HG02759 (cell line): ENCODE measurements around the gene LENG1.
"Not testable (repeated sequence)": the region's sequence is repeated elsewhere in the genome, so short reads cannot be mapped to it uniquely, and the experiment has no call there.

ENCODE experiments used
- ATAC-seq: cut with Tn5 transposase; IDR thresholded peaks from one replicate; pipeline ENCODE4 v1.9.1; 2021; ENCODE audit warnings: mild to moderate bottlenecking, moderate library complexity; ENCODE audit not compliant: unreplicated experiment

LENG1 gene

DNA sequence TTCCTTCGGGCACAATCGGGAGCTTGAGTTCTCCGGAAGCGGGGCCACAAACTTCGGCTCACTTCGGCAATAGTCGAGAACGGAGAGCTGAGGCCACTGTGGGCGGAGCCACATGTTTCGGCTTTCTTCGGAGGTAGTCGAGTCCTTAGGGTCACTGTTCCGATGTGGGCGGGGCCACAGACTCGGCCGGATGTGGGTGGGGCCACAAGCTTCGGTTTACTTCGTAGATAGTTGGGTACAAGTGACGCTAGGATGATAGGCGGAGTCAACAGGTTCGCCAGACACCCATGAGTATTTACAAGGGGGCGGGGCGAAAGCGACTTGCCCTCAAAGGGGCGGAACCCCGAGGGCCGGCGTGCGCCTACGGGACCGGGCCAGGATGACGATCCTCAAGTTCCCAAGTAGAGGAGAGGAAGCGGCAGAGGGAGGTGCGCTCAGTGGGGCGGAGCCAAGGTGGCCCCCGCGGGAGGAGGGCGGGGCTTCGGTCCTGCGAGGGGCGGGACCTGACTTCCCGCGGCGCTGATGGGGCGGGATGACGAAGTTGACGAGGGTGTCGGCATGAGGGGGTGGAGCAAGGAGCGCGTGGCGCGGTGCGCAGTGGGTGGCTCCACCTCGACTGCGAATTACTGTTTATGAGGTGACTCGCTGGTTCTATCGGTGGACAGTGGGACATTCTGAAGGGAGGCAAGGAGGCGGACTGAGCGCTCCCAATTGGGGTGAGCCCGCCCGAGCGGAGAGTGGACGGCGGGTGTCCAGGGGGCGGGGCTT is 30.4 kb upstream of the LENG1 start:
- ATAC-seq = peak; percentile 51

DNA sequence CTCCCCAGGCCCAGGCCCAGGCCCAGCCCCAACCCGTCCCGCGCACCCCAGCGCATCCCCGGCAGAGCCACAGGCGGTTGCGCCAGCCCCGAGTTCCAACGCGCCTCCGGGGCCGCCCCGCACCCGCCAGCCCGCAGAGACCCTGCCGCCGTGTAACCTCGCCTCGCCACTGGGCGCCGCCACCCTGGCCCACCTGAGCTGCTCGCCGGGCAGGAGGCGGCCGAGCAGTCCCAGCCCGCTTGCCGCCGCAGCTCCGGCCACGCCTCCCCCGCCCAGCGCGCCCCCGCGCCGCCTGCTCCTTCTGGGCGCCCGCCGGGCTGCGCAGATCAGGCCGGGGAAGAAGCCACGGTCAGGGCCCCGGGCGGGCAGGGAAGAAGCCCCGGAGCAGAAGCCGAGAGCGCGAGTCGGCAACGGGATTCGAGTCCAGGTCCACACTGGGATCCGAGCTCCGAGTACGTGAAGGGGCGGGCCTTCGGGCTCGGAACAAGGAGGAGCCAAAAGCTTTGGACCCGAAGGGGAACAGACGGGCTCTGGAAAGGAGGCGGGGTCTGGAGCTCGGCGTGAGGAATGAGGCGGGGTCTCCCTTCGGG is 29.7 kb upstream of the LENG1 start, which contains the start of gene MBOAT7:
Gene MBOAT7 (minus strand): TSS at position 436 of the 590 bp plus-strand sequence. CDS start 1,072 bp downstream, outside the sequence.
- peak; percentile 29 for ATAC-seq

DNA sequence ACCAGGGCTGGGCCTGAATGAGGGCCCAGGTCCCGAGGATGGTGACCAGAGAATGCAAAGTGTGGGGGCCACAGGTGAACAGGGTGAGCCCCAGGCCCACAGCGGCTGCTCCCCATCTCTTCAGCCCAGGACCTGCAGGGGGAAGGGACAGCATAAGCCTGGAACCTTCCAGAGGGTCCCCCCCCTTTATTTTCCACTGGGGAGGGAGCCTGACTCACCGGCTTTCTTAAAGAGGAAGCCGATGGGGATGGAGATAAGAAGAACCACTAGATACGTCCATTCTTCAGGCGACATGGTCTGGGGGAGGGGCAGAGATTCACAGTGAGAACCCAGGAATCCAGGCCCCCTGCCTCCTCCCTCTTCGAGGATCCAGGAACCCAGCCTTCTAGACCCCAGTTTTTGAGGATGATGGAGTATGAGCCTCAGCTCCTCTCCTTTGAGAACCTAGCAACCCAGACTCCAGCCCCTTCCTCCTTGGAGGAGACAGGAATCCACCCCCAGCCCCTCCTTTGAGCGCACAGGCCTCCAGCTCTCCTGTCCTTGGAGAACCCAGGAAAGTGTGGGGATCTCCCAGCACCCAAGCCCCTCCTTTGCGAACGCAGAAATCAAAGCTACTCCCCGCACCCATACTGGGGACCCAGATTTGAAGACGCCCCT is 28.8 kb upstream of the LENG1 start:
- no peak for ATAC-seq

DNA sequence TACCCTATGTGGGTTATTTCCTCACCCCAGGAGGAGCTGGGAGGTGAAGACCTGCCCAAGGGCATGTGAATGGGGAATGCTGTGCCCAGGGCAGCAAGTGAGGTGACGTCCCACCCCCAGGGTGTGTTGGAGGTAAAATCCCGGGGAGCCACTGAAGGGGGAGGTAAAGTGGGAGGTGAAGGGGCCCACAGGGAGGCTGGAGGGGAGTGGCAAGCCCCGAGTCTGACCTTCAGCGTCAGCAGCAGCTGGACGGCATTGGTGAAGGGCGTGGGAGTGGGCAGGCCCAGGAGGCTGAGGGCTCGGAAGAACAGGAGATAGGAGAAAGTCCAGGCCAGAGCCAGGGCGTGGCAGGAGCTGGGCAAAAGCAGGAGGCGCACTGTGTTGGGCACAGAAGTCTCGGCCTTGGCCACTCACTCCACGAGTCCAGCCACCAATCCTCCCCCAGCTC is 27.4 kb upstream of the LENG1 start:
- no peak for ATAC-seq

DNA sequence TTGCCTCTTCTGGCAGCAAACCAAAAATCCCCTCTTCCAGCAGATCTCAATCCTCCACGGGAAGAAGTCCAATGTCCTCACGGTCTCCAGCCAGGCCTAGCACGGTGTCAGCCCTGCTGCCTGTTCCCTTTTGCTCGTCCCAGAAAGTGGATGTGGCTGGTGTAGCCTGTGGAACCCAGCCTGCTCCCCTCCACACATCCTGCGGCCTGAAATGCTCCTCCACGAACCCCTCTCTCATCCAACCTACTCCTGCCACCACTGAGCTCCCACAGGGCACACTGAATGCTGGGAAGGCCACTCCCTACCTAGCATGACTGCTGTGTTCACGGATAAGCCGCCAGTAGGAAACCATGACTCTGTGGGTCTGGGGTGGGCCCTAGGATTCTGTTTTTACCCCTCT is 26.8 kb upstream of the LENG1 start:
- no peak for ATAC-seq

DNA sequence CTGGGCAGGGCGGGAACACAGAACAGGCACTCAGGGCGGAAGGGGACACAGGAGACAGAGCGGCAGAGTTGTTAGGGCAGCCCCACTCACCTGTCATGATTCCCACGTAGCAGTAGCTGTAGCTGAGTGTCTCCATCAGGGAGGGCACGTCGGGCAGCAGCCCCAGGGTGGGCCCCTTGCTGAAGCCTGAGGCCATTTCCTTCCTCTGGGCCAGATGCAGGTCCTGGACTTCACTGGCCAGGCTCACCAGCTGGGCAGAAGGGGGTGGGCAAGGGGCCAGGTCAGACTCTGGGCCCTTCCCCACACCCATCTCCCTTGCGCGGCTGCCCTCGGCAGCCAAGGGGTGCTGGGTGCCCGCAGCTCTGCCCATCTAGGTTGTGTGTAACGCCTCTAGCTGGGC is 23.9 kb upstream of the LENG1 start:
- ATAC-seq = no peak

DNA sequence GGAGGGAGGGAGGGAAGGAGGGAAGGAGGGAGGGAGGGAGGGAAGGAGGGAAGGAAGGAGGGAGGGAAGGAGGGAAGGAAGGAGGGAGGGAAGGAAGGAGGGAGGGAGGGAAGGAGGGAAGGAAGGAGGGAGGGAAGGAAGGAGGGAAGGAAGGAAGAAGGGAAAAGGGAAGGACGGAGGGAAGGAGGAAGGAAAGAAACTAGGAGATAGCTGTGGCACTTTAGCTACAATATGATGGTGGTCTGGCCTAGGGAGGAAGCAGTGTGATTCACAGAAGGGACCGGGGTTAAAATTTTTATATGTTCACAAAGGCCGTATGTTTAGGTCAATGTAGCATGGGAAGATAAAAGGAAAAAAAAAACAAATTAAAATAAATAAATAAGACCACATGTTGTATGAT is 22.4 kb upstream of the LENG1 start:
- not testable (repeated sequence) for ATAC-seq

DNA sequence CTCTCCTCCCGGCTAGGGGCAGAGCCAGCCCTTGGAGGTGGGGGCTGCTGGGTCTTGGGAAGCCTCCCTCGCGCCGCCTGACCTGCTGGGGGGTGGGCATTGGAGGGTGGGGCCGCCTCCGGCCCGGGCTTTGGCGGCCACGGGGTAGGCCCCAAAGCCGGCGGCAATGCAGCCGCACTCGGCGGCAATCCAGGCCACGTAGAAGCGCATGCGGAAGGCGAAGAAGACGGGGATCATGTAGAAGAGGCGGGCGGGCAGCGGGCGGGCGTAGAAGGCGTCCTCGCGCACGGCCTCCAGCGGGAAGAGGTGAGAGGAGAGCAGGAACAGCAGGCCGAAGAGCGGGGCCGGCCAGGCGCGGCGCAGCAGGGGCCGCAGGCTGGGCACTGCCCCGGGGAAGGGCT is 21.2 kb upstream of the LENG1 start:
- ATAC-seq = no peak

DNA sequence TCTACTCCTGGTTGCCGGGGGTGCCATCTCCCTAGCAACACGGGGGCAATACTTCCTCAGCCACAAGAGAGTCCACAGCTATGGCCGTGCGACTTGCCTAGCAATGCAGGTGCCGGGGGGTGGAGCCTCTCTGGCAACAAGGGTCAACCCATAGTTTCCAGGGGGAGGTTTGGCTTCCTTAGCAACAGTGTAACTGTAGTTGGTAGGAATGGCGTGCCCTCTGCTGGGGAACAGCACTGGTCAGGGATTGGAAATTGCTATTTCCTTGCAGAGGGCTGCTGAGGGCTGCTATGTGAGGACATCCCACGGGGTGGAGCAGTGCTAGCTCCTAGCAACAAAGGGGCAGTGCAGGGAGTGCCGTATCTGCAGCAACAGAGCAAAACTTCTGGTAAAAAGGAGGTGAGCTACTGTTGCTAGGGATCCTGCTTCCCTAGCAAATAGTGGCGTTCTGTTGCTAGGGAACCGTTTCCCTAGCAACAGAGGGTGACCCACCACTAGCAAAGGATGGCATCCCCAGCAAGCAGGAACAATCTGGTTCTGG is 20.5 kb upstream of the LENG1 start:
- ATAC-seq = no peak

DNA sequence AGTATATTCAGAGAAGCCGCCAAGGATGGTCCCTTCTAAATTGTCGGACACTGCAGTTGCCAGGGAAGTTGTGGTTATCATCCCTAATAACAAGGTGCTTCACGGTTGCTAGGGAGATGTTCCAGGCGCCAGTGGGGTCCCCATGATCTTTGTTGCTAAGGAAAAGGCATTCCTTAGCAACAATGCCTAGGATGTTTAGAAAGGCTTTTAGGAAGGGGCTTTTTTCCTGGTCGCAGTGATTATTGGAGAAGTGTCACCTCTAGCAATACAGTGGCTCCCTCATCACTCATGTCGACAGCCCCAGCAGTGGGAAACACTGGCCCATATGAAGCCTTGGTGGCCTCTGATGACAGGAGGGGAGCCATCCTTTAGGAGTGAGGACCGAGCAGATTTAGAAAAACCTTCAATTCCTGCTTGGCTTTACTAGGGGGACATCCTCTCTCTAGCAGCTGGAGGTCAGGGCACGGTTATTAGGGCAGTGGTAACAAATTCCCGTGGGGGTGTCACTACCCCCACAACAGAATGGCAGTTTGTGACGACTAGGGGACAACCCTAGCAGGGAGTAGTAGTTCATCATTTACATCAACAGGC is 19.8 kb upstream of the LENG1 start:
- ATAC-seq = no peak

DNA sequence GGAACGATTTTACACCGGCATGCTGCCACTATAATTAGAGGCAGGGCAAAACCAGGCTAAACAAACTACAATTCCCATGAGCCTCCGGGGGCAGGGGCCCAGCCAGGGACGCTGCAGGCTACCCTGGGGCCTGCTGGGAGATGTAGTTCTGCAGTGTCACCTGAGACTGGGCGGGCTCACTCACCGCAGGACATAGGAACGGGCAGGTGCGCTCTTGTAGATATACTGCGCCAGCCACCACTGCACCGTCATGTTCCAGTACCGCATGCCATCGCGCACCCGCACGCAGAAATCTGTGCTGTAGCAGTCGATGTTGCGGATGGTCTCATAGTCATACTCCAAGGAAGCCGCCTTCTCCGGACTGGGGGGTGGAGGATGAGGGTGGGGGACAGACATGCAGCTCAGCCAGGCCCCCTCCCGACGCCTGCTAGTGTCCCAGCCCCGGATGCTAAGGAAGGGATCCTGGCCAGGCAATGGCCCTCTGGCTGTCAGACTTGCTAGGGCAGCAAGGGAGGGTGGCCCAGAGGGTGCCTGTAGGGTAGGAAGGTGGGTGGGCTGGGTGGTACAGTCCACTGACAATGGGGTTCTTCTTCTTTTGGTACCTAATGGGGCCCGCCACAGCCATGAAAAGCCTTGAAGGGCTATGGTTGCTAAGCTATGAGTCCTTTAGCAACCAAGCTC is 19.2 kb upstream of the LENG1 start:
- no peak for ATAC-seq

DNA sequence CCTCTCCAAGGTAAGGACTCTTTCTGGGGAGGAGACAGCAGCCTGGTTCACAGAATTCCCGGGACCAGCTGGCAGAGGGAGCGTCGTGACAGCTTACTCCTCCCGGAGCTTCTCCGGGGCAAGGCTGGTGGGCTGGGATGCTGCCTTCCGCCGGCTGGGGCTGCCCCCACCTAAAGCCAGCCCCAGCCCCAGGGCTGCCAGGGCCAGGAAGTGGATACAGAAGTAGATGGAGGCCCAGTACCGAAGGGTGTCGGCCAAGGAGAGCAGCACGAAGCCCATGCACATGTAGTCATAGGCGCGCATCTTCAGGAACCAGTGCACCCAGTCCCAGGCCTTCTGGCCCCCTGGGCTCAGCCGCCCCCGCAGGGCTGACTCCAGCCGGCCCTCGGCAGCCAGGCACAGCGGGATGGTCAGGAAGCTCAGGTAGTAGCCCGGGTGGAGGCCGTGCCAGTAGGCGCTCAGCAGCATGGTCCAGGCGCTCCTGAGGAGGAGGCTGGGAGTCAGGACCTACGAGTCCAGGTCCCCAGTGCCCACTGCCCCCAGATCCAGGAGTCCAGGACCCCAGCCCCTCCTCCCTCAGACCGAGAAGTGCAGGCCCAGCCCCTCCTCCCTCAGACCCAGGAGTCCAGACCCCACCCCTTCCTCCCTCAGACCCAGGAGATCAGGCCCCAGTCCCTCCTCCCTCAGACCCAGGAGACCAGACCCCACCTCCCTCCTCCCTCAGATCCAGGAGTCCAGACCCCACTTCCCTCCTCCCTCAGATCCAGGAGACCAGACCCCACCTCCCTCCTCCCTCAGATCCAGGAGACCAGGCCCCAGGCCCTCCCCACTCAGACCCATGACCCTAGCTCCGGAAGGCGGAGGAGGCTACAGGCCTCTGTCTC is 14.7 kb upstream of the LENG1 start:
- ATAC-seq = no peak

DNA sequence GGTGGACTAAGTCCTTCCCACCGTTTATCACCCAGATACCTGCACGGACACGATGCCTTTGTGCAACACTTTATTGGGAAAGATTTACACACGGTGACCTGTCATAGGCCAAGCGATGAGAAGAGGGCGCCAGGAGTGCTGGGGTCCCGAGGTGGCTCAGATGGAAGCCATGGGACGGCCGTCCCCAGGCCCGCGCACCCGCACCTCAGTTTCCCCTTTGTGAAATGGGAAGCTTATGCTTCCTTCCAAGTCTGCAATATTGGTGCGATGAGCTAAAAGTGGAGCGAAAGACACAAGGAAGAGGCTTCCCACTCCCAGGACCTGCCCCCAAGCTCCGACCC is 13.8 kb upstream of the LENG1 start:
- ATAC-seq = no peak

DNA sequence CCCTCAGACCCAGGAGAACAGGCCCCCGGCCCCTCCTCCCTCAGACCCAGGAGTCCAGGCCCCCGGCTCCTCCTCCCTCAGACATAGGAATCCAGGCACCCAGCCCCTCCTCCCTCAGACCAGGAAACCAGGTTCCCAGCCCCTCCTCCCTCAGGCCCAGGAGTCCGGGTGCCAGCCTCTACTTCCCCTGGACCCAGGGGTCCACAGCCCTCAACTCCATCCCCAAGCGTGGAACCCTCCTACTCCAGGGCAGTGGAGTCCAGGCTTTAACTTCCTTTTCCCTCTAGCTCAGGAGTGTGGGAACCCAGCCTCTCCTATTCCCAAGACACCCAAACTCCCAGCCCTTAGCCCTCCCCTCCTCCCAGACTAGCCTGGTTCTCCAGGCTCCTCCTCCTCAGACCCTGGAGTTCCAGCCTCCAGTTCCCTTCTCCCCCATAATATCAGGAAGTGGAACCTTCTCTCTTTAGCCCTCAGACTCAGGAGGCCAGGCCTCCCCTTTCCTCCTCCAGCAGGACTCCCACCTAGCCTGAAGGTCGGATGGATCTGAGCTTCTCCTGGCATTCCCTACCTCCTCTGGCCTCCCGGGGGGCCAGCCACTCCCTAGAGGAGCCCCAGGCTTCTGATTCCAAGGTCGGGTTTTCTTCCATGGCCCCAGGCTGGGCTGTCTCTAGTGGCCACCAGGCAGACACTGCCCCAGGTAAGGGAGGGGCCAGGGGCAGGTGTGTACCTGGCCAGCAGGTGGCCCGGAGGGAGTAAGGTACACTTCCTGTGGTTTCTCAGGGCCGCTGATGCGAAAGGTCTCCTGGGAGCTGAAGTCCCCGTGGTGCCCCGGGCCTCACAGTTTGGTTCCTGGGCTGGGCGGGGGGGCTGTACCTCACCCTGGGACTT is 13.2 kb upstream of the LENG1 start, which contains the start of gene TMC4:
Gene TMC4 (minus strand): TSS at position 690 of the 888 bp plus-strand sequence. CDS start 43 bp downstream, at position 647.
- ATAC-seq = no peak

DNA sequence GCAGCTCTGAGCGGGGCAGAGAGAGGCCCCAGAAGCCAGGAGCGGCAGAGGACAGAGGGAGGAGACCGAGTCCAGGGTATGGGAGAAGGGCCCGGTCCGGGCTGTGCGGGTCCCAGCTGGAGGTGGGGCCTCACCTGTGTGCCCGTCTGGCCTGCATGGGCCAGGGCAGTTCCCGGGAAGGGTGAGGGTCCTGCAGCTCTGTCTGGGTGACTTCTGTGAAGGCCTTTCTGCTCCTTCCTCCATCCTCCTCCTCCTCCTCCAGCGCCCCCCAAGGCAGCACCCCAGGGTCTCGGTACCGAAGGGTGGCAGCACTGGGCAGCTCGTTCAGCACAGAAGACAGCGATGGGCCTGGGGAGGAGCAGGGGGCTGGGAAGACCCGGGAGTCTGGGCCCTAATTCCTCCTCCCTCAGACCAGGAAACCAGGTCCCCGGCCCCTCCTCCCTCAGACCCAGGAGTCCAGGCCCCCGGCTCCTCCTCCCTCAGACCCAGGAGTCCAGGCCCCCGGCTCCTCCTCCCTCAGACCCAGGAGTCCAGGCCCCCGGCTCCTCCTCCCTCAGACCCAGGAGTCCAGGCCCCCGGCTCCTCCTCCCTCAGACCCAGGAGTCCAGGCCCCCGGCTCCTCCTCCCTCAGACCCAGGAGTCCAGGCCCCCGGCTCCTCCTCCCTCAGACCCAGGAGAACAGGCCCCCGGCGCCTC is 12.4 kb upstream of the LENG1 start:
- ATAC-seq = not testable (repeated sequence)

DNA sequence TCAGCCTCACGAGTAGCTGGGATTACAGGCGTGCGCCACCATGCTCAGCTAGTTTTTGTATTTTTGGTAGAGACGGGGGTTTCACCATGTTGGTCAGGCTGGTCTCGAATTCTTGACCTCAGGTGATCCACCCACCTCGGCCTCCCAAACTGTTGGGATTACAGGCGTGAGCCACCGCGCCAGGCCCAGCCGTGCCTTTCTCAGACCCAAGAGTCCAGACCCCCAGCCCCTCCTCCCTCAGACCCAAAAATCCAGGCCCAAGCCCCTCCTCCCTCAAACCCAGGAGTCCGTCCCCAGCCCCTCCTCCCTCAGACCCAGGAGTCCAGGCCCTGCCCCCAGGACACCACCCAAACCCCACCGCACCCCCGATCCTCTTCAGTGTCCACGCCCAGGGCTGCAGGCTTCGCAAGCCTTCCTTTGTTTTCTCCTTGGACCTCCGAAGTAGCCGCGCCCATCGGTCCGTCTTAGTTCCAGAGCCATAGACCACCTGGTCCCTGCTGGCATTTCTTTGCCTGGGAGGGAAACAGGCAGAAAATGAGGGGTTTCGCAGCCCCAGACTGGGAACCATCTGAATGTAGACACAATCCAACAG is 9.7 kb upstream of the LENG1 start:
- no peak for ATAC-seq

DNA sequence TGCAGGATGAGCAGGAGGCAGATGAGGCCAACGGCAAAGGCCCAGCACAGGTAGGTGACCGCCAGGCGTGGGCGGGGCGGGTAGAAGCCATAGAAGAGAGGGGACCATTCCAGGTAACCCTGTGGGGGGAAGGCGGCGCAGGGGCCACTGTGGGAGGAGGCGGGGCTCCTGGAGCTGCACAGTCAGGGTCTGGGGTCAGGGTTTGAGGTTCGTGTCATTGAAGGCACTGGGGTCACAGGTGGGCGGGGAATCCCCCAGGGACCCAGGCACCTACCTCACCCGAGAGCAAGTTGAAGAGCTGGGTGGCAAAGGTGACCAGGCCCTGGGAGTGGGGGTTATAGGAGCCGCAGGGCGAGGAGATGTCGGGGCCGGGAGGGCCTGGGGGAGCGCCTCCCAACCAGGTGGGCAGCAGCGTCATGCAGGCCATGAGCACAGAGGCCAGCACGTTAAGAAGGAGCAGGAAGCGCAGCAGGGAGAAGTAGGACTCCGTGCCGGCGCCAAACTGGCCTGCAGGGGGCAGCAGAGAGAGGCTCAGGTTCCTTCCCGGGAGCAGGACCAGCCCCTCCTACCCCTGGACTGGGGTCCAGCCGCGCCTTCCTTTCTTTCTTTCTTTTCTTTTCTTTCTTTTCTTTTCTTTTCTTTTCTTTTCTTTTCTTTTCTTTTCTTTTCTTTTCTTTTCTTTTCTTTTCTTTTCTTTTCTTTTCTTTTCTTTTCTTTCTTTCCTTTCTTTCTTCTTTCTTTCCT is 8.8 kb upstream of the LENG1 start:
- ATAC-seq = peak; percentile 70
